Activated CD4-positive, alpha-beta T cell treated with anti-CD3 and anti-CD28 coated beads for 48 hours (primary cell): Measurements from ENCODE around the gene TCEA2.

Source experiments
- DNase-seq: peaks from one replicate; pipeline ENCODE4 v3.0.0-alpha.2; 2020

Gene TCEA2

GRCh38 chr20:64099086-64099786 is 36.2 kb downstream of the TCEA2 start:
- DNase-seq = no peak

GRCh38 chr20:64099880-64100565 is 37.0 kb downstream of the TCEA2 start:
- DNase-seq = no peak

DNA sequence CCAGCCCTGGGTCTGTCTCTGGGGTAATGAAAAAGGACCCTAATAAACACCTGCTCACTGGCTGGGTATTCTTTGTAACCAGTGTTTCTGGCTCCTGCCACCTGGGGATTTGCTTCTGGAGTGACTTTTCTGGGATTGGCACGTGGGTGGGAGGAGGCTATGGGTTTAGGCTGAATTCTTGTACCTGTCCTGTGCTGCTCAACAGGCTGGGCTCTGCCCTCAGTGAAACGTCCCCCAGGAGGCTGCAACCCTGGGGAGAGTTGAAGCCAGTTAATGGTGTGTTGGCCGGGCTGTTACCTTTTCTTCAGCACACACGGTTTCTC is 37.5 kb downstream of the TCEA2 start:
- DNase-seq = no peak

DNA sequence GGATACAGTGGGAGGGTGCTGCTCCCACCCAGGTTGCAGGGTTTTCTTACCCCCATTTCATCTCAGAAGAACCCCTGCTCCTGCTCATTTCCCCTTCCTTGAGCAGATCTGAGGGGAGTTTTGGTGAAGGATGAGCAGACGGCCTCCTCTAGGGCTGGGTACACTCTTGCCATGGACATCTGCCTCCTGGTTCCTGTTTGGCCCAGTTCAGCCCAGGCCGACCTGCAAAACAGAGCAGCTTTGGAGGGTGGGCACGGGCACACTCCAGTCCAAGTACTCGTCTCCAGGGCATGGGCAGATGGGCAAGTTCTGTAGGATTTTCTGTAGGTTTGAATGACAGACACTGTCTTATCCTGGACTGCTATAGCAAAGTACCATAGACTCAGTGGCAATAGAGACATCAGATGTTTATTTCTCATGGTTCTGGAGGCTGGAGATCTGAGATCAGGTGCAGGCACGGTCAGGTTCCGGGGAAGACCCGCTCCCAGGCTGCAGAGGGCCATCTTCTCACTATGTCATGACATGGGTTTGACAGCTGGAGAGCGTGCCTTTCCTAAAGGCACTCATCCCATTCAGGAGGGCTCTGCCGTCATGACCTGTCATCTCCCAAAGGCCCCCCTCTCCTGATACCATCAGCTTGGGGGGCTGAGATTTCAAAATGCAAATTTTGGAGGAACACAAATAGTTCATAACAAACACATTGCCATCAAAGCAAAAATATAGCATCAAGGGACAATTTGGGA is 38.1 kb downstream of the TCEA2 start:
- no peak for DNase-seq

GRCh38 chr20:64101731-64102621 is 39.0 kb downstream of the TCEA2 start:
- peak; percentile 78 for DNase-seq

GRCh38 chr20:64102647-64103354 is 39.8 kb downstream of the TCEA2 start:
- no peak for DNase-seq

DNA sequence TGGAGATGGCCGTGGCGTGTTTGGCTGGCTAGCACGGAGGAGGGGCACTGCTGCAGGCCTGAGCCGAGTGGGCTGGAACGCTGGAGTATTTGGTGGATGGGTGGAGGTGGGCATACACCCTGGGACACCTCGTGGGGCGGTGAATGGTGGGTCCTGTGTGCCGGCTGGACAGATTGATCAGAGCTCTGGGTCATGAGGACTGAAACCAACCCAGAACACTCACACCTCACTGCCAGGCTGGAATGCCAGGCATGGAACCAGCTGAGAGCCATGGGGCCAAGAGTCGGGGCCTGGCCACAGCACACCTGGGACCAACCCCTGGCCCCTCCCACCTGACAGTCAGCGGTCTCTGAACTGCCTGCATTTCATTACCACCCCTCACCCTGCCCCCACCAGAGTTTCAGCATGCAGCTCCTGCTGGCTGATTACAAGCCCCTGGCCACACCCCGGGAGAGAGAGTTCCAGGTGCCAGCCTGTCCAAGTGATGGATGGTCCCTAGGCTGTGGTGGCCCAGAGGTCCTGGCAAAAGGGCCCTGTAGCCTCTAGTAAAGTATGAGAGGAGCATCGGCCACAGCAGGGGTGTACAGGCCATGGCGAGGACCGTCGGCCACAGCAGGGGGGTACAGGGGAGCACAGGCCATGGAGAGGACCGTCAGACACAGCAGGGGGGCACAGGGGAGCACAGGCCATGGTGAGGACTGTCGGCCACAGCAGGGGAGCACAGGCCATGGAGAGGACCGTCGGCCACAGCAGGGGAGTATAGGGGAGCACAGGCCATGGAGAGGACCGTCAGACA is 41.1 kb downstream of the TCEA2 start:
- DNase-seq = no peak

- no peak for DNase-seq
Observed at GRCh38 chr20:64104667-64105451, 41.9 kb downstream of the TCEA2 start.

GRCh38 chr20:64105846-64106434 is 42.9 kb downstream of the TCEA2 start:
- DNase-seq = no peak

- no peak for DNase-seq
Observed at GRCh38 chr20:64106435-64106961, 43.5 kb downstream of the TCEA2 start.

DNA sequence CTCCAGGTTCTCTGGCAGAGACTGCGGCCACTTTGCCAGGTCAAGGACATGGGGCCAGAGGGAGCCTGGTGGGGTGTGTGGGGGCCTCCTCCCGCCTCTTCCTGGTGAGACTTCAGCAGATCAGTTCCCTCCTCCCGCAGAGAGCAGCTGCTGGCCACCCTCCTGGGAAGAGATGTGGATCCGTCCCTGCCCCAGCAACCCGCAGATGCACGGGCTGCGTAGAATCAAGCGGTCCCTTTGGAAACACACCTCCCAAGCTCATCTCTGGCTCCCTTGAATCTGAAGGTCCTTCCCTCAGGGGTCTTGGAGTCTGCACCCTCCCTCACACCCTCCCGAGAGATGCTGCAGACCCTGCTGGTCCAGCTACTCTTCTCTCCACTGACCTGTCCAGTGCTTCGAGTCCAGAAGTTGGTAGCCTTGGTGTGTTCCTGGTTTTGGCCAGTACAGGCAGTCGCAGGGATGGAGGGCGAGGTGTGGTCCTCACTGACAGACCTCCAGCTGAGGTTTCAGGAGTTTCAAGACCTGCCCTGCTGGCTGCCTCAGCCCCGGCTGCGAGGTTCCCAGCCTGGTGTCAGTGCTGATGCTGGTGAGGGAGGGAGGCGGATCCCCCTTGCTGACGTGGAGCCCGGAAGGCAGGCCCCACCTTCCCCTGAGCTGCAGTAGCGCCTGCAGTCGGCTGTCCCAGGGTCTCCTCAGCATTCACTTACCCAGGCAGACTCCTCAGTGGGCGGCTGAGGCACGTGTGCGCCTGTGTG is 44.2 kb downstream of the TCEA2 start, which contains the start of gene NPBWR2:
Gene NPBWR2 (minus strand): TSS at position 585 of the 755 bp plus-strand sequence. CDS start 734 bp downstream, outside the sequence.
- DNase-seq = peak; percentile 38

DNA sequence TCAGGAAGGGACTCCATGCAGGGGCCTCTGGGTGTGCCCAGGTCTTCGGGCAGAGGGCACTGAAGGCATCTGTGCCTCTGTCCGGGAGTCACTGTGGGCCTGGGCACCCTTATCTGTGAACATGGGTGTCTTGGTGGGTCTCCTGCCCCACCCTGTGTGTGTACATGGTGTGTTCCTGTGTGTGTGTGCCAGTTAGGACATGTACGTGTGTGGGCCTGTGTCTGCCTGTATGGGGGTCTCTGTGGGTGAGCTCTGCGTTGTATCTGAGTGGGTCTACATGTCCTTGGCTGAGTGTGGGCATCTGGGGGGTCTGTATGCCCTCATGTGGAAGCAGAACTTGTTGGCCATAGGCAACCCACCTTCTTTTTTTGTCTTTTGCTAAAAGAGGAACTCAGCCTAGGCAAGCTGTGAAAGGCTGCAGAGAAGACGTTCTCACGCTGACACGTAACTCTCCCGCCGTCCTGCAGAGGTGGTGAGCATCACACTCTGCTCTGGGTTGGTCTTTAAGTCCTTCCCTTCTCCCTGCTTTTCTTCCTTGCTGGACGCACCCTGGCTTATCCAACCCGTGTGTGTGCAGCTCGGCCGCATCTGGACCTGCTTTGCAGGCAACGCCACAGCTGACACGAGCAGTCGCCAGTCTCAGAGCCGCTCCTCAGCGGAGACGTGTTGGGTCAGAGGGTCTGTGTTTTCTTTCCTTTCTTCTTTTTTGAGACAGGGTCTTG is 44.9 kb downstream of the TCEA2 start:
- DNase-seq = no peak

DNA sequence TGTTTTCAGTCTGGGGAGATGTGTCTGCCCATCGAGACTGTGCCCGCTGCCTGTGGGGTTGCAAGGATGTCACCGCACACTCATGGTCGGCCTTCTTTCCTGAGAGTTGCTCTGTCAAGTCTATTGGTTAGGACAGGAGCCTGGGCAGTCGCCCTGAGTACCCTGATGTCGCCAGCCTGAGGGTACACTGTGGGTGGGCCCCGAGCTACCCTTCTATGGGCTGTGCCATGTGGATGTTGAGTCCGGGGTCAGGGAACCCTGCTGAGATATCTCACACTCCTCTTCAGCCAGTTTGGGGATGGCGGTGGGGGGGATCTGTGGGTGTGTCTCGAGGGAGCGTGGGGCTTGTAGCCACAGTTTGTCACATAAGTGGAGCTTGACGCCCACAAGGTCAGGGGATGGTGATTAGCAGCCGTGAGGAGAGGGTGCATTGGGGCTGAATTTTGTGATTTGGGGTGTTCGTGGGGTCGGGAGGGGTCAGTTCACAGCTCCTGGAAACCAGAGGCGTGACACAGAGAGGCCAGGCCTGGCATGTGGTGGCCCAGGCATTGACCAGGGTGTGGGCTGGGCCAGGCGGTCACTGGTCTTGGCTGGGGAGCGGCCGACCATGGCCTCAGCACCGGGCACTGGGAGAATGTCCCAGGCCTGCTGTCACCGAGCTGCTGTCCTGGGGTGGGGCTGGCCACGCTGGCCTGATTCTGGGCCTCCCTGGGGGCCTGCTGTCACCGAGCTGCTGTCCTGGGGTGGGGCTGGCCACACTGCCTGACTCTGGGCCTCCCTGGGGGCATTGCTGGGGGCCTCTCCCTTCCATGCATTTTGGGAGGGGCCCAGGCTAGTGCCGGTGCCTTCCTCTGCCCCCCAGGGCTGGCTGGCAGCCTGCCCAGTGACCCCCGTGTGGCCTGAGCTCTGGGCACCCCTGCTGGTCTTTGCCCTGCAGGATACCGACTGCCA is 46.0 kb downstream of the TCEA2 start:
- no peak for DNase-seq

GRCh38 chr20:64109831-64110391 is 46.9 kb downstream of the TCEA2 start:
- DNase-seq = no peak

- DNase-seq = no peak
Observed at GRCh38 chr20:64110411-64111068, 47.5 kb downstream of the TCEA2 start.
